ENCODE data around the gene TGFBR3L.
A peak's percentile ranks its signal among the peaks of the same experiment; 100 is the strongest.

The TGFBR3L gene

DNA sequence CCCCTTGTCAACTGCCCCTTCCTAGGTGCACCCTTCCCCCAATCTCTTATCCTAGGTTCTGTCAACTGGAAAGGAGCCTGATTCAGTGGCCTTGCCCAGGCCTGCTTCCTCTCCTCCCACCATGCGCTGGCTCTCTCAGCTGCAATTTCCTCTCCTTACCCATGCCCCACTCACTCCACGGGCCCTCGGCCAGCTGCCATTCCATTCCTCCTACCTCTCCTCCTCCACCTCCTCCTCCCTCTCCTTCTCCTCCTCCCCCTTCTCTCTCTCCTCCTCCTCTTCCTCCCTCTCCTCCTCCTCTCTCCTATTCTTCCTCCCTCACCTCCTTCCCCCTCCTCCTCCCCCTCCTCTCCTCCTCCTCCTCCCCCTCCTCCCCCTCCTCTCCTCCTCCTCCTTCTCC lies 38.4 kb downstream of the TGFBR3L start:
- CTCF ChIA-PET = no interaction called here
- Histone ChIP-seq H3K4me1 (ENCODE audit: control insufficient read depth, insufficient read depth, low read length) (no peaks in the 10 kb centered on the region), H3K9me3 (ENCODE audit: control insufficient read depth, insufficient read depth, low read depth, low read length) (no peaks in the 10 kb centered on the region), H3K4me3 (ENCODE audit: low read depth, low read length) (no peak overlapping the region), H3K27ac (ENCODE audit: extremely low read depth, low read depth, low read length) (no peak overlapping the region), H3K36me3 (ENCODE audit: control insufficient read depth in 2 of 2, insufficient read depth in 1 of 2, low read length in 2 of 2) (peaks cover 0 to 5% of the 10 kb centered on the region in 2 experiments; a peak in 2 of 3 replicates)
- POLR2A ChIA-PET = interaction anchor here (4.0 kb wide), 1 partner anchor 10 kb away, joined by 35 read pairs; the partner anchor contains the start of gene TIMM44
- peak; percentile 55 for TF ChIP-seq ZNF341 (tag by site-specific recombination; IDR thresholded peaks at IDR 0.05; ENCODE audit: low read depth)
- TF ChIP-seq ZNF398 (tag by site-specific recombination; IDR thresholded peaks at IDR 0.05) = peak; percentile 48
- TF ChIP-seq ZNF791 (tag by site-specific recombination; IDR thresholded peaks at IDR 0.05) = no peak
- TF ChIP-seq EGR2 (tag by site-specific recombination; IDR thresholded peaks at IDR 0.05; ENCODE audit: low read depth) = peak; percentile 97
- TF ChIP-seq ZFHX2 (tag by site-specific recombination; conservative IDR thresholded peaks at IDR 0.05) = peak; percentile 98
- TF ChIP-seq ZBTB7A (tag by site-specific recombination; IDR thresholded peaks at IDR 0.05; ENCODE audit: low read depth) = no peak
- 0 out of 2 replicates have a peak, but pooled peaks have one; percentile 15 for TF ChIP-seq ZNF513 (tag by site-specific recombination; IDR thresholded peaks at IDR 0.05)

DNA sequence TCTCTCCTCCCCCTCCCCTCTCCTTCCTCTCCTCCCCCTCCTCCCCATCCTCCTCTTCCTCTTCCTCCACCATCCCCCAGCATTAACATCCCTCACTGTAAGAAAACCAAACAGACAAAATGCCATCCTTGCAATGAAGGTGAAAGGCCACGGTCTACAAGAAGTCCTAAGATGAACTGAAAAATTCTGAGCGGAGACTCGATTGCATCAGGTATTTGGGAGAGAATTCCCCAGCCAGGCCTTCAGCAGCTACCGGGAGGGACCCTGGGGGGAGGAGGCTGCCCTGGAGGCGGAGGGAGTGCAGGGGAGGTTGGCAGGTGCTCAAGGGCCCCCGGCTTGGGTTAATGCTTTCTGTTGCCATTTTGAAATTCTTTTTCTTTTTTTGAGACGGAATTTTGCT lies 38.9 kb downstream of the TGFBR3L start:
- no peaks in the 10 kb centered on the region for H3K9me3 ChIP-seq (ENCODE audit: control insufficient read depth, insufficient read depth, low read depth, low read length)

DNA sequence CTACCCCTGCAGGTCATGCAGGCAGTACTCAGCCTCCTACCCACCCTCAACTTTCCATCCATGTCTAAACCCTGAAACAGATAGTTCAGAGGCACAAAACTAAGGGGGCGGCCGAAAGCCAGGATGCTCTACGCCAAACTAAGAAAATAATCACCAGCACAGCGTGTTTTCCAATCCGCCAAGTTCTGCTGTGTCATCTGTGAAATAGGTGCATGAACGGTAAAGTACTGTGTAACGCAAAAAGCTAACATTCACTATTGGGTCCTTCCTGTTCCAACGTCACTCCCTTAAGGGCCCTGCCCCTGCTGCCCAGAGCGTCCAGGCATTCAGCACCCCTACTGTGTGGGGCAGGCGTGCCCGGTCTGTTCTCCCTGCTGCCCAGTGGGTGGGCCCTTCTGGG lies 41.1 kb downstream of the TGFBR3L start:
- Histone ChIP-seq H3K4me1 (ENCODE audit: control insufficient read depth, insufficient read depth, low read length) (no peaks in the 10 kb centered on the region), H3K9me3 (ENCODE audit: control insufficient read depth, insufficient read depth, low read depth, low read length) (no peaks in the 10 kb centered on the region), H3K4me3 (ENCODE audit: low read depth, low read length) (no peak overlapping the region), H3K27ac (ENCODE audit: extremely low read depth, low read depth, low read length) (no peak overlapping the region), H3K36me3 (ENCODE audit: control insufficient read depth in 2 of 2, insufficient read depth in 1 of 2, low read length in 2 of 2) (peaks cover 2 to 25% of the 10 kb centered on the region in 2 experiments)
- ChIA-PET CTCF (interaction anchor here (1.4 kb wide), 1 partner anchor 47 kb away, joined by 4 read pairs; no protein-coding TSS in a partner anchor), POLR2A (no interaction called here)
- TF ChIP-seq ZBTB20 (tag by site-specific recombination; IDR thresholded peaks at IDR 0.05) (no peak), BCL11B (tag by site-specific recombination; IDR thresholded peaks at IDR 0.05; ENCODE audit: low read depth) (no peak), ZIC2 (tag by site-specific recombination; IDR thresholded peaks at IDR 0.05) (peak; percentile 48), ZNF549 (tag by site-specific recombination; IDR thresholded peaks at IDR 0.05) (no peak), ZNF184 (tag by site-specific recombination; IDR thresholded peaks at IDR 0.05) (no peak), ZNF214 (tag by site-specific recombination; IDR thresholded peaks at IDR 0.05; ENCODE audit: borderline replicate concordance) (no peak), ZNF2 (tag by site-specific recombination; IDR thresholded peaks at IDR 0.05) (no peak)

More for the DNA sequence above, 38.9 kb downstream of the TGFBR3L start:
- no peak overlapping the region for H3K27ac ChIP-seq (ENCODE audit: extremely low read depth, low read depth, low read length)
- H3K4me1 ChIP-seq (ENCODE audit: control insufficient read depth, insufficient read depth, low read length) = no peaks in the 10 kb centered on the region
- TF ChIP-seq ZNF513 (tag by site-specific recombination; IDR thresholded peaks at IDR 0.05) (0 out of 2 replicates have a peak, but pooled peaks have one; percentile 3), KLF10 (tag by site-specific recombination; IDR thresholded peaks at IDR 0.05) (no peak)
- CTCF ChIA-PET = interaction anchor here (0.6 kb wide), 1 partner anchor 313 kb away, joined by 4 read pairs; no protein-coding TSS in a partner anchor
- POLR2A ChIA-PET = interaction anchor here (4.0 kb wide), 1 partner anchor 10 kb away, joined by 35 read pairs; the partner anchor contains the start of gene TIMM44
- no peak overlapping the region for H3K4me3 ChIP-seq (ENCODE audit: low read depth, low read length)
- peaks cover 0 to 10% of the 10 kb centered on the region in 2 experiments; a peak in 2 of 3 replicates for H3K36me3 ChIP-seq (ENCODE audit: control insufficient read depth in 2 of 2, insufficient read depth in 1 of 2, low read length in 2 of 2)
